Activated CD4-positive, alpha-beta memory T cell treated with anti-CD3 and anti-CD28 coated beads for 36 hours (primary cell): ENCODE results near the gene DHCR24. TPM values are rescaled to one million over a fixed set of nuclear protein-coding genes. Genes with fewer than 3 reads are reported as not detected.

Experiments used
- CTCF ChIA-PET: fragments of 350-600 bp; sonication (Branson Sonifier 250); formaldehyde crosslinking; loops from one replicate; lab custom pipeline; 2021; ENCODE audit warnings: antibody characterized with exemption, inconsistent platforms; lab: Charles Lee
- POLR2A ChIA-PET: fragments of 350-600 bp; sonication (Branson Sonifier 250); formaldehyde crosslinking; loops from one replicate; lab custom pipeline; 2021; ENCODE audit warnings: antibody characterized with exemption; lab: Charles Lee
- DNase-seq: peaks from one replicate; pipeline ENCODE4 v3.0.0-alpha.2; 2020
- H3K27ac Mint-ChIP-seq: one replicate; pipeline ENCODE4 v1.8.0; 2021; ENCODE audit warnings: mixed read lengths
- H3K27me3 Mint-ChIP-seq: one replicate; pipeline ENCODE4 v1.8.0; 2021; ENCODE audit warnings: mixed read lengths
- H3K36me3 Mint-ChIP-seq: one replicate; pipeline ENCODE4 v1.8.0; 2021; ENCODE audit warnings: mixed read lengths
- H3K4me1 Mint-ChIP-seq: one replicate; pipeline ENCODE4 v1.8.0; 2021; ENCODE audit warnings: low read depth, mixed read lengths
- H3K4me3 Mint-ChIP-seq: one replicate; pipeline ENCODE4 v1.8.0; 2021; ENCODE audit warnings: mild to moderate bottlenecking, mixed read lengths
- H3K9me3 Mint-ChIP-seq: one replicate; pipeline ENCODE4 v1.8.0; 2021; ENCODE audit warnings: mixed read lengths
- intact Hi-C: fragments of 100-400 bp; cut with micrococcal nuclease; formaldehyde crosslinking; loops from one replicate; pipeline ENCODE4 v1.15.1; 2023
- total RNA-seq, 2 experiments: library from RNA; stranded (reverse); gene quantifications; one replicate each; pipeline ENCODE4 v1.2.3, GENCODE V29; 2021

Gene DHCR24
- total RNA-seq, 2 experiments from 2014 or later: 72.6 to 75.1 TPM

GRCh38 chr1:54870869-54871268, 16.1 kb downstream of the DHCR24 start:
- Mint-ChIP-seq H3K4me3 (no peak overlapping the region), H3K9me3 (no peaks in the 10 kb centered on the region), H3K36me3 (peaks cover 34% of the 10 kb centered on the region), H3K4me1 (no peaks in the 10 kb centered on the region), H3K27me3 (no peaks in the 10 kb centered on the region), H3K27ac (no peak overlapping the region)
- ChIA-PET POLR2A (no interaction called here), CTCF (no interaction called here)
- DNase-seq: no peak
- intact Hi-C loops: no loop called here

GRCh38 chr1:54869173-54869851, 17.7 kb downstream of the DHCR24 start:
- CTCF ChIA-PET: no interaction called here
- H3K27me3 Mint-ChIP-seq: no peaks in the 10 kb centered on the region
- peaks cover 34% of the 10 kb centered on the region for H3K36me3 Mint-ChIP-seq

GRCh38 chr1:54867717-54868057, 19.3 kb downstream of the DHCR24 start:
- CTCF ChIA-PET: no interaction called here
- Mint-ChIP-seq H3K4me1 (no peaks in the 10 kb centered on the region), H3K36me3 (peaks cover 40% of the 10 kb centered on the region), H3K27ac (no peak overlapping the region), H3K27me3 (no peaks in the 10 kb centered on the region), H3K9me3 (no peaks in the 10 kb centered on the region), H3K4me3 (no peak overlapping the region)
- intact Hi-C loops: no loop called here
- no peak for DNase-seq
- POLR2A ChIA-PET: no interaction called here

More at GRCh38 chr1:54869173-54869851, 17.7 kb downstream of the DHCR24 start:
- no peaks in the 10 kb centered on the region for H3K4me1 Mint-ChIP-seq
- no peaks in the 10 kb centered on the region for H3K9me3 Mint-ChIP-seq
- intact Hi-C loops: no loop called here
- H3K4me3 Mint-ChIP-seq: no peak overlapping the region
- POLR2A ChIA-PET: no interaction called here
- no peak overlapping the region for H3K27ac Mint-ChIP-seq
- no peak for DNase-seq

- ChIA-PET CTCF (no interaction called here), POLR2A (no interaction called here)
- H3K4me3 Mint-ChIP-seq: no peak overlapping the region
- H3K4me1 Mint-ChIP-seq: no peaks in the 10 kb centered on the region
- no peaks in the 10 kb centered on the region for H3K9me3 Mint-ChIP-seq
- peaks cover 42% of the 10 kb centered on the region for H3K36me3 Mint-ChIP-seq
- intact Hi-C loops: no loop called here
- no peak for DNase-seq
- no peaks in the 10 kb centered on the region for H3K27me3 Mint-ChIP-seq
- H3K27ac Mint-ChIP-seq: no peak overlapping the region
Observed at GRCh38 chr1:54866801-54867716, 19.9 kb downstream of the DHCR24 start.

- Mint-ChIP-seq H3K36me3 (peaks cover 49% of the 10 kb centered on the region), H3K9me3 (no peaks in the 10 kb centered on the region), H3K27ac (no peak overlapping the region), H3K4me3 (no peak overlapping the region), H3K4me1 (no peaks in the 10 kb centered on the region), H3K27me3 (no peaks in the 10 kb centered on the region)
- POLR2A ChIA-PET: interaction anchor here (0.8 kb wide), 1 partner anchor 9 kb away, joined by 3 read pairs; no protein-coding TSS in a partner anchor
- intact Hi-C loops: no loop called here
- CTCF ChIA-PET: no interaction called here
- no peak for DNase-seq
Observed at GRCh38 chr1:54865238-54866073, 21.5 kb downstream of the DHCR24 start.

- DNase-seq: no peak
- ChIA-PET POLR2A (interaction anchor here (0.8 kb wide), 1 partner anchor 10 kb away, joined by 3 read pairs; no protein-coding TSS in a partner anchor), CTCF (no interaction called here)
- Mint-ChIP-seq H3K4me3 (no peak overlapping the region), H3K4me1 (no peaks in the 10 kb centered on the region), H3K36me3 (peaks cover 55% of the 10 kb centered on the region), H3K27me3 (no peaks in the 10 kb centered on the region), H3K27ac (no peak overlapping the region), H3K9me3 (no peaks in the 10 kb centered on the region)
- intact Hi-C loops: no loop called here
Observed at GRCh38 chr1:54864460-54865208, 22.4 kb downstream of the DHCR24 start.

- Mint-ChIP-seq H3K4me3 (no peak overlapping the region), H3K36me3 (peaks cover 46% of the 10 kb centered on the region), H3K9me3 (no peaks in the 10 kb centered on the region), H3K27ac (no peak overlapping the region), H3K27me3 (no peaks in the 10 kb centered on the region), H3K4me1 (no peaks in the 10 kb centered on the region)
- ChIA-PET CTCF (no interaction called here), POLR2A (no interaction called here)
- no peak for DNase-seq
- intact Hi-C loops: no loop called here
Observed at GRCh38 chr1:54863267-54863665, 23.7 kb downstream of the DHCR24 start.

GRCh38 chr1:54861070-54861761, 25.8 kb downstream of the DHCR24 start:
- Mint-ChIP-seq H3K4me1 (no peaks in the 10 kb centered on the region), H3K36me3 (peaks cover 40% of the 10 kb centered on the region), H3K9me3 (no peaks in the 10 kb centered on the region), H3K4me3 (no peak overlapping the region), H3K27me3 (no peaks in the 10 kb centered on the region), H3K27ac (no peak overlapping the region)
- no peak for DNase-seq
- ChIA-PET CTCF (no interaction called here), POLR2A (no interaction called here)
- intact Hi-C loops: no loop called here

- intact Hi-C loops: no loop called here
- no peak overlapping the region for H3K4me3 Mint-ChIP-seq
- no peaks in the 10 kb centered on the region for H3K9me3 Mint-ChIP-seq
- DNase-seq: no peak
- H3K36me3 Mint-ChIP-seq: peaks cover 34% of the 10 kb centered on the region
- no peaks in the 10 kb centered on the region for H3K4me1 Mint-ChIP-seq
- ChIA-PET CTCF (no interaction called here), POLR2A (no interaction called here)
- no peaks in the 10 kb centered on the region for H3K27me3 Mint-ChIP-seq
- H3K27ac Mint-ChIP-seq: no peak overlapping the region
Observed at GRCh38 chr1:54859700-54860391, 27.1 kb downstream of the DHCR24 start.

GRCh38 chr1:54857746-54858561, 29.0 kb downstream of the DHCR24 start:
- Mint-ChIP-seq H3K36me3 (peaks cover 37% of the 10 kb centered on the region), H3K27me3 (no peaks in the 10 kb centered on the region), H3K9me3 (no peaks in the 10 kb centered on the region), H3K4me3 (no peak overlapping the region), H3K4me1 (no peaks in the 10 kb centered on the region), H3K27ac (no peak overlapping the region)
- intact Hi-C loops: no loop called here
- no peak for DNase-seq
- CTCF ChIA-PET: no interaction called here
- POLR2A ChIA-PET: no interaction called here
